ENCODE data around the gene HMCN1.
A peak's percentile ranks its signal among the peaks of the same experiment; 100 is the strongest.

HMCN1 gene

DNA sequence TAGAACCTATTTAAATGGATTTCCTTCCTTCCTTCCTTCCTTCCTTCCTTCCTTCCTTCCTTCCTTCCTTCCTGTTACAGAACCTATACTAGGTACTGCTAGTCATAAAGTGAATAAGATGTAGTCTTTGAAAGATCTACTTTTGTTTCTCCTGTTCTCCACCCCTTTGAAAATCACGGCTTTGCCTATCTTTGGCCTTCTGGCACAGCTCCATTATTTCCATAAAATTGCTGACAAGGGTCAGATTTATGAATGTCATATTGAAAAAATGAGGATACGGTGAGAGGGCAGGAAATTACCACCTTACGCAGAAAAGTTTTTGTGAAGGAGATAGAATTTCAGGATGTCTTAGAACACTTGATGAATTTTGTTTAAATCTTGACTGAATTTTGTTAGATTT is 18.1 kb upstream of the HMCN1 start:
- no peaks in the 10 kb centered on the region for H3K36me3 ChIP-seq (ENCODE audit: control insufficient read depth, insufficient read depth, low read length)
- no peak overlapping the region for H3K9ac ChIP-seq (ENCODE audit: low read depth, low read length)
- no peaks in the 10 kb centered on the region for H3K9me3 ChIP-seq (ENCODE audit: control insufficient read depth, insufficient read depth, low read length)
- H3K4me1 ChIP-seq (ENCODE audit: control insufficient read depth, insufficient read depth, low read length) = no peaks in the 10 kb centered on the region
- no peak overlapping the region for H3K27ac ChIP-seq (ENCODE audit: low read depth, low read length)
- H3K4me3 ChIP-seq (ENCODE audit: low read depth, low read length) = no peak overlapping the region
- H3K27me3 ChIP-seq (ENCODE audit: control insufficient read depth, insufficient read depth, low read length) = no peaks in the 10 kb centered on the region

GRCh38 chr1:185719021-185719420 is 15.2 kb upstream of the HMCN1 start:
- H3K9ac ChIP-seq (ENCODE audit: low read depth, low read length) = no peak overlapping the region
- no peaks in the 10 kb centered on the region for H3K4me1 ChIP-seq (ENCODE audit: control insufficient read depth, insufficient read depth, low read length)
- H3K4me3 ChIP-seq (ENCODE audit: low read depth, low read length) = no peak overlapping the region
- no peaks in the 10 kb centered on the region for H3K27me3 ChIP-seq (ENCODE audit: control insufficient read depth, insufficient read depth, low read length)
- no peak overlapping the region for H3K27ac ChIP-seq (ENCODE audit: low read depth, low read length)
- H3K9me3 ChIP-seq (ENCODE audit: control insufficient read depth, insufficient read depth, low read length) = no peaks in the 10 kb centered on the region
- no peaks in the 10 kb centered on the region for H3K36me3 ChIP-seq (ENCODE audit: control insufficient read depth, insufficient read depth, low read length)

GRCh38 chr1:185720633-185721272 is 13.4 kb upstream of the HMCN1 start:
- Histone ChIP-seq H3K27ac (ENCODE audit: low read depth, low read length) (no peak overlapping the region), H3K4me1 (ENCODE audit: control insufficient read depth, insufficient read depth, low read length) (no peaks in the 10 kb centered on the region)

DNA sequence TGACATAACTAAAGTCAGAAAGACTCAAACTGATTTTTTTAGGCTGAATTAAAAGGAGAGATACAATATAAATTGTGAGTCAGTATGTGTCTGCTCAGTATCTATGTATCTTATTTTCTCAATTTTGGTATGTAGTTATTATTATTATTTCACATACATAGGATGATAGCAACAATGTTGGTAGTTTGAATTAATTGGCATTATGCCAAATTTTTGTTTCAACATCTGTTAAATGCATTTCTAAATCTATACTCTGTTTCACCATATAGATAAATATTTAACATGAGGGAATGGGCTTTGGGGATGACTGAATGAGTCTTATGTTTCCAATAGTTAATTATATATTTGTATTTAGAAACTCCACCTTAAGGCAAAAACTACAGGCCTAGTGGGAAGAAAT is 12.6 kb upstream of the HMCN1 start:
- Histone ChIP-seq H3K27me3 (ENCODE audit: control insufficient read depth, insufficient read depth, low read length) (no peaks in the 10 kb centered on the region), H3K9me3 (ENCODE audit: control insufficient read depth, insufficient read depth, low read length) (no peaks in the 10 kb centered on the region), H3K27ac (ENCODE audit: low read depth, low read length) (no peak overlapping the region), H3K4me1 (ENCODE audit: control insufficient read depth, insufficient read depth, low read length) (no peaks in the 10 kb centered on the region), H3K4me3 (ENCODE audit: low read depth, low read length) (no peak overlapping the region), H3K9ac (ENCODE audit: low read depth, low read length) (no peak overlapping the region), H3K36me3 (ENCODE audit: control insufficient read depth, insufficient read depth, low read length) (no peaks in the 10 kb centered on the region)

More at GRCh38 chr1:185720633-185721272, 13.4 kb upstream of the HMCN1 start:
- no peak overlapping the region for H3K9ac ChIP-seq (ENCODE audit: low read depth, low read length)
- no peaks in the 10 kb centered on the region for H3K9me3 ChIP-seq (ENCODE audit: control insufficient read depth, insufficient read depth, low read length)
- H3K27me3 ChIP-seq (ENCODE audit: control insufficient read depth, insufficient read depth, low read length) = no peaks in the 10 kb centered on the region
- H3K36me3 ChIP-seq (ENCODE audit: control insufficient read depth, insufficient read depth, low read length) = no peaks in the 10 kb centered on the region
- no peak overlapping the region for H3K4me3 ChIP-seq (ENCODE audit: low read depth, low read length)

GRCh38 chr1:185722098-185722497 is 12.1 kb upstream of the HMCN1 start:
- H3K9ac ChIP-seq (ENCODE audit: low read depth, low read length) = no peak overlapping the region
- H3K27ac ChIP-seq (ENCODE audit: low read depth, low read length) = no peak overlapping the region
- H3K36me3 ChIP-seq (ENCODE audit: control insufficient read depth, insufficient read depth, low read length) = no peaks in the 10 kb centered on the region
- H3K9me3 ChIP-seq (ENCODE audit: control insufficient read depth, insufficient read depth, low read length) = no peaks in the 10 kb centered on the region
- H3K4me1 ChIP-seq (ENCODE audit: control insufficient read depth, insufficient read depth, low read length) = no peaks in the 10 kb centered on the region
- H3K27me3 ChIP-seq (ENCODE audit: control insufficient read depth, insufficient read depth, low read length) = no peaks in the 10 kb centered on the region
- H3K4me3 ChIP-seq (ENCODE audit: low read depth, low read length) = no peak overlapping the region

DNA sequence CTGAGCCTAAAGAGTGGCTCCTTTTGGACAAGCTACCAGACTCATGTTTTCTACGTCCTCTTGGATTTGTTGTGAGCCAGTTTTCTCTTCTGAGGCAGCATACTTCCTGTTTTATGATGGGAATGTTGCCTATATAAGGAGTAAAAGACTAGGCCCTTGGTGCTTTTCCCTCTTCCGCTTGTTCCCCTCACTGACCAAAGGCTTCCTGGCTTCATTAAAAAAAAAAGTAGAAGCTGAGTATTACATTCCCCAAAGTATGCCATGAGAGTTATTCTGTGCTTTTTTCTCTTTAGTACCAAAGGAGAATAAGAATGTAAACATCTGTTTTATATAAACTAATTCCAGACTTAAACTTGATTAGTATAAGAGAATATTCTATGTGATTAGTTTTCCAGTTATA is 6.5 kb upstream of the HMCN1 start:
- H3K9me3 ChIP-seq (ENCODE audit: control insufficient read depth, insufficient read depth, low read length) = no peaks in the 10 kb centered on the region
- no peak overlapping the region for H3K27ac ChIP-seq (ENCODE audit: low read depth, low read length)
- H3K9ac ChIP-seq (ENCODE audit: low read depth, low read length) = no peak overlapping the region
- no peaks in the 10 kb centered on the region for H3K36me3 ChIP-seq (ENCODE audit: control insufficient read depth, insufficient read depth, low read length)
- H3K4me3 ChIP-seq (ENCODE audit: low read depth, low read length) = no peak overlapping the region
- H3K27me3 ChIP-seq (ENCODE audit: control insufficient read depth, insufficient read depth, low read length) = peaks cover 4% of the 10 kb centered on the region; the same call in 1 of the 2 replicates
- no peaks in the 10 kb centered on the region for H3K4me1 ChIP-seq (ENCODE audit: control insufficient read depth, insufficient read depth, low read length)

DNA sequence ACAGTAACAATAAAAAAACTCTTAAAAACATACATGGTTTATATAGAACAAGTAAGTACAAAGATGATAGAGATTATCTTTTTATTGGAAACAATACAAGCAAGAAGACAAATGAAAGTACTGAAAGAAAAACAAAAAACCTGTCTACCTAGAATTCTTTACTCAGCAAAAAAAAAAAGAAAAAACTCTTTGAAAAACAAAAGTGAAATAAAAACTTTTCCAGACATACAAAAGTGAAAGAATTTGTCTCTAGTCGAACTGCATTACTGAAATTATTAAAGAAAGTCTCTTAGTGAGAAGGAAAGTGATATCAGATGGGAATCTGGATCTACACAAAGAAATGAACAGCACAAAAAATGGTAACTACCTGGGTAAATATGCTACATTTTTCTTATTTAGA is 2.7 kb upstream of the HMCN1 start:
- Histone ChIP-seq H3K27ac (ENCODE audit: low read depth, low read length) (no peak overlapping the region), H3K9me3 (ENCODE audit: control insufficient read depth, insufficient read depth, low read length) (no peaks in the 10 kb centered on the region), H3K27me3 (ENCODE audit: control insufficient read depth, insufficient read depth, low read length) (peaks cover 27% of the 10 kb centered on the region), H3K36me3 (ENCODE audit: control insufficient read depth, insufficient read depth, low read length) (no peaks in the 10 kb centered on the region), H3K9ac (ENCODE audit: low read depth, low read length) (no peak overlapping the region), H3K4me3 (ENCODE audit: low read depth, low read length) (no peak overlapping the region), H3K4me1 (ENCODE audit: control insufficient read depth, insufficient read depth, low read length) (peaks cover 14% of the 10 kb centered on the region)

DNA sequence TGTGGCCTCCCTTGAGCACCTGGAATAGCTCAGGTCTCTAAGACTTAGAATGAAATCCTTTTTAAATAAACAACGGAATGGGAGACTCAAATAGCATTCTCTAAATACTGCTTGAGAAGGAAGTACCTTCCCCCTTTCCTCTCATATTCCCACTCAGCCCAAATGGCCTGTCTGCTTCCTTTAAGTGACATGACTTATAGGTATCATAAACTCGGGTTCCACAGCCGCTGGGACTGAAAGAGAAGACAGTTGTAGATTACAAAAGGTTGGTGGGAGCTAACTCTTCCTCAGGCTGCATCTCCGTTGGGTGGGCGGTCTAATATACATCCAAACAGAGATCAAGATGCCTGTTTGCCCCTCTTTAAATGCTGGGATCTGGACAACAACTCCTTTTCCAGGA is 1.2 kb upstream of the HMCN1 start:
- Histone ChIP-seq H3K27me3 (ENCODE audit: control insufficient read depth, insufficient read depth, low read length) (peaks cover 27% of the 10 kb centered on the region), H3K27ac (ENCODE audit: low read depth, low read length) (no peak overlapping the region), H3K4me3 (ENCODE audit: low read depth, low read length) (no peak overlapping the region), H3K4me1 (ENCODE audit: control insufficient read depth, insufficient read depth, low read length) (peaks cover 14% of the 10 kb centered on the region), H3K9me3 (ENCODE audit: control insufficient read depth, insufficient read depth, low read length) (no peaks in the 10 kb centered on the region), H3K36me3 (ENCODE audit: control insufficient read depth, insufficient read depth, low read length) (no peaks in the 10 kb centered on the region), H3K9ac (ENCODE audit: low read depth, low read length) (no peak overlapping the region)

- Histone ChIP-seq H3K36me3 (ENCODE audit: control insufficient read depth, insufficient read depth, low read length) (no peaks in the 10 kb centered on the region), H3K27me3 (ENCODE audit: control insufficient read depth, insufficient read depth, low read length) (peaks cover 27% of the 10 kb centered on the region), H3K4me1 (ENCODE audit: control insufficient read depth, insufficient read depth, low read length) (peaks cover 14% of the 10 kb centered on the region), H3K4me3 (ENCODE audit: low read depth, low read length) (peak overlapping the region; percentile 79), H3K9me3 (ENCODE audit: control insufficient read depth, insufficient read depth, low read length) (no peaks in the 10 kb centered on the region), H3K9ac (ENCODE audit: low read depth, low read length) (no peak overlapping the region), H3K27ac (ENCODE audit: low read depth, low read length) (no peak overlapping the region)
Measured at GRCh38 chr1:185734929-185735700, 924 bp downstream of the HMCN1 start.

DNA sequence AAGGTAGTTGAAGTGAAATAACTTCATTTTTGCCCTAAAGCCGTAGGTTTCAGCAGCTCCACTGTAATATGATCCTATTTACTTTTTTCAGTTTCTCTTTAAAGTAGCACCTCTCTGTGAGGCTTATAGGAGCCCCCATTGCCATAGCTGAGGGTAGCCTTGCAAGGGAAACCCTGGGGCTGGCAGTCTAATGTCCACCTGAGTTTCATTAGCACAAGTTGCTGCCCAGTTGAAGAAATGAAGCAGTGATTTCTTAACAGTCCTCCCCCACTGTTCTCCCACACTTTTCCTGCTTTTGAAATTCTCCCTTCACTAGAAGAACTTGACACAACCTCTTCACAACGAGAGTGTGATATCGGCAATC is 1.5 kb downstream of the HMCN1 start:
- H3K4me1 ChIP-seq (ENCODE audit: control insufficient read depth, insufficient read depth, low read length) = peaks cover 14% of the 10 kb centered on the region
- no peak overlapping the region for H3K9ac ChIP-seq (ENCODE audit: low read depth, low read length)
- H3K9me3 ChIP-seq (ENCODE audit: control insufficient read depth, insufficient read depth, low read length) = no peaks in the 10 kb centered on the region
- H3K27me3 ChIP-seq (ENCODE audit: control insufficient read depth, insufficient read depth, low read length) = peaks cover 27% of the 10 kb centered on the region
- no peaks in the 10 kb centered on the region for H3K36me3 ChIP-seq (ENCODE audit: control insufficient read depth, insufficient read depth, low read length)
- H3K4me3 ChIP-seq (ENCODE audit: low read depth, low read length) = peak overlapping the region; percentile 79
- no peak overlapping the region for H3K27ac ChIP-seq (ENCODE audit: low read depth, low read length)

DNA sequence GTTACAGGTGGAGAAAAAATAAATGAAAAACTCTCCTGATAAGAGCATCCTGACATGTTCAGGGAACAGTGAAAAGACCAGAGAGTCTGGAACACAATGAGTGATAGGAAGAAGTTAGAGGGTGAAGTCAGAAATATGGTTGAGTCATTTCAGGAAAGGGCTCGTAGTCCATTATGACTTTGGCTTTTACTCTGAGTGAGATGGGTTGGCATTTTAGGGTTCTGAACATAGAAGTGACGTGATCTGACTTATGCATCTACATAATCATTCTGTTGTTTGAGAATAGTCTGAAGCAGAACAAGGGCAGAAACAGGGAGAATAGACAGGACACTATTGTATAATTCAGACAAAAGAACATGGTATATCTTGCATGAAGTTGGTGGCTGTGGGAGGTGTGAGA is 5.8 kb downstream of the HMCN1 start:
- Histone ChIP-seq H3K9me3 (ENCODE audit: control insufficient read depth, insufficient read depth, low read length) (0 out of 2 replicates have a peak, but pooled peaks cover 3% of the 10 kb centered on the region), H3K27me3 (ENCODE audit: control insufficient read depth, insufficient read depth, low read length) (peaks cover 8% of the 10 kb centered on the region), H3K4me3 (ENCODE audit: low read depth, low read length) (no peak overlapping the region), H3K36me3 (ENCODE audit: control insufficient read depth, insufficient read depth, low read length) (no peaks in the 10 kb centered on the region), H3K9ac (ENCODE audit: low read depth, low read length) (no peak overlapping the region), H3K4me1 (ENCODE audit: control insufficient read depth, insufficient read depth, low read length) (peaks cover 11% of the 10 kb centered on the region), H3K27ac (ENCODE audit: low read depth, low read length) (no peak overlapping the region)

All from HUES48 (cell line).